Measurements from ENCODE around the gene EIF5AL1. TPM values are rescaled to one million over a fixed set of nuclear protein-coding genes. Genes with fewer than 3 reads are reported as not detected.
A peak's percentile ranks its signal among the peaks of the same experiment; 100 is the strongest.

Gene EIF5AL1
- total and polyA plus RNA-seq, 2 of the 4 experiments (the other 2 are of a cell fraction) = 1.1 to 1.4 TPM

GRCh38 chr10:79484476-79484875, 27.9 kb upstream of the EIF5AL1 start:
- no peak overlapping the region for H3K18ac ChIP-seq (ENCODE audit: low read depth, low read length)
- no peak overlapping the region for H3K23ac ChIP-seq (ENCODE audit: low read depth, low read length)
- WGBS, 2 experiments (ENCODE audit: extremely low coverage in 2 of 2, insufficient read length in 1 of 2) = 67% methylated on average over 1 of the region's 6 CpGs; no CpG with 5 or more reads in 1 of the 2 experiments
- TF ChIP-seq RFX5 (IDR thresholded peaks at IDR 0.05; ENCODE audit: low read depth, low read length) (no peak), FOS (IDR thresholded peaks at IDR 0.05; ENCODE audit: low read depth, low read length) (no peak), SMC3 (IDR thresholded peaks at IDR 0.05; ENCODE audit: low read depth, low read length) (no peak), MAZ (IDR thresholded peaks at IDR 0.05; ENCODE audit: borderline replicate concordance, low read depth, low read length) (no peak), RCOR1 (IDR thresholded peaks at IDR 0.05; ENCODE audit: insufficient replicate concordance, low read length) (no peak), MXI1 (IDR thresholded peaks at IDR 0.05; ENCODE audit: borderline replicate concordance, low read depth, low read length) (no peak), CHD1 (IDR thresholded peaks at IDR 0.05; ENCODE audit: low read depth, low read length) (no peak), POLR2A (IDR thresholded peaks at IDR 0.05; ENCODE audit: low read depth, low read length) (no peak), CEBPB (IDR thresholded peaks at IDR 0.05; ENCODE audit: low read depth, low read length) (no peak), ELK1 (IDR thresholded peaks at IDR 0.05; ENCODE audit: borderline replicate concordance, low read depth, low read length) (no peak), NFE2L2 (IDR thresholded peaks at IDR 0.05; ENCODE audit: low read depth, low read length) (no peak), RAD21 (IDR thresholded peaks at IDR 0.05; ENCODE audit: low read length) (no peak), MAFK (IDR thresholded peaks at IDR 0.05; ENCODE audit: low read depth, low read length) (no peak), BHLHE40 (IDR thresholded peaks at IDR 0.05; ENCODE audit: low read depth, low read length) (no peak), CTCF (conservative IDR thresholded peaks at IDR 0.05; ENCODE audit: low read depth, low read length) (no peak), USF2 (IDR thresholded peaks at IDR 0.05; ENCODE audit: low read depth, low read length) (no peak)
- H2BK120ac ChIP-seq (ENCODE audit: low read depth, low read length) = no peak overlapping the region
- peak overlapping the region; percentile 53 for H2AFZ ChIP-seq (replicated peaks; ENCODE audit: low read length, poor library complexity)
- BruUV-seq (replicated peaks) = no TSS peak
- DNase-seq (no peak), ATAC-seq (ENCODE audit: low read depth) (no peak)
- no peak overlapping the region for H3K4me3 ChIP-seq (ENCODE audit: insufficient read depth, low read depth, low read length)
- peaks cover 22% of the 10 kb centered on the region for H3K4me1 ChIP-seq (ENCODE audit: control insufficient read depth, insufficient read depth, low read length)
- in situ Hi-C loops (cut with MboI; ENCODE audit: low sequenced_read_pairs) = loop anchor here (25.0 kb wide), 1 partner anchor 97 kb away; no protein-coding TSS in a partner anchor
- H3K36me3 ChIP-seq (ENCODE audit: control insufficient read depth, insufficient read depth, low read length) = no peaks in the 10 kb centered on the region
- H2BK20ac ChIP-seq (ENCODE audit: low read depth, low read length) = no peak overlapping the region
- no peak overlapping the region for H3K14ac ChIP-seq (replicated peaks; ENCODE audit: low read depth, low read length)
- H3K9me1 ChIP-seq (ENCODE audit: insufficient read depth, low read length) = peaks cover 22% of the 10 kb centered on the region
- POLR2A ChIA-PET (ENCODE audit: unreplicated experiment) = no interaction called here
- H3K4me2 ChIP-seq (ENCODE audit: low read depth, low read length) = no peak overlapping the region
- H4K20me1 ChIP-seq (ENCODE audit: insufficient read depth, low read length) = no peaks in the 10 kb centered on the region
- H4K8ac ChIP-seq (ENCODE audit: low read depth in 2 of 2, low read length in 2 of 2) = no peak overlapping the region
- H4K5ac ChIP-seq (ENCODE audit: low read depth, low read length) = no peak overlapping the region
- CTCF ChIA-PET = no interaction called here
- no peak overlapping the region for H3K56ac ChIP-seq (ENCODE audit: extremely low read depth, insufficient read depth, low read length)
- no peaks in the 10 kb centered on the region for H3K9me3 ChIP-seq (ENCODE audit: control insufficient read depth, insufficient read depth, low read length)
- H2AK5ac ChIP-seq (ENCODE audit: low read depth, low read length) = no peak overlapping the region
- no peak overlapping the region for H4K91ac ChIP-seq (ENCODE audit: insufficient read depth, low read depth, low read length)
- no peak overlapping the region for H2BK15ac ChIP-seq (ENCODE audit: low read depth, low read length)
- intact Hi-C loops (cut with micrococcal nuclease) = no loop called here
- no peak overlapping the region for H3K27ac ChIP-seq (ENCODE audit: insufficient read depth, low read length)
- H3K27me3 ChIP-seq (ENCODE audit: control insufficient read depth, insufficient read depth, low read length) = no peaks in the 10 kb centered on the region
- no peak overlapping the region for H3K4ac ChIP-seq (ENCODE audit: low read depth, low read length)
- dilution Hi-C loops (cut with HindIII; ENCODE audit: low sequenced_read_pairs, unreplicated experiment) = no loop called here
- H2BK5ac ChIP-seq (ENCODE audit: low read depth, low read length, poor library complexity, severe bottlenecking) = no peak overlapping the region
- H2AK9ac ChIP-seq (replicated peaks; ENCODE audit: low read depth, low read length, poor library complexity) = no peak overlapping the region
- no peaks in the 10 kb centered on the region for H3K79me1 ChIP-seq (ENCODE audit: low read depth in 1 of 2, low read length in 2 of 2)
- H3K9ac ChIP-seq (ENCODE audit: low read depth, low read length) = no peak overlapping the region

All from IMR-90 (cell line).